HEK293 (cell line): ENCODE results near the gene WASHC3.

Experiments used
- CTCF ChIP-seq: fragments of 450-650 bp; formaldehyde crosslinking; IDR thresholded peaks from 2 replicates; pipeline ENCODE4 v1.5.1; 2016; ENCODE audit warnings: missing biosample characterization, missing genetic modification characterization
- REPIN1 ChIP-seq: fragments of 450-650 bp; formaldehyde crosslinking; IDR thresholded peaks from 2 replicates; pipeline ENCODE4 v1.5.1; 2017; ENCODE audit warnings: missing biosample characterization, missing genetic modification characterization, low read depth

- TF ChIP-seq REPIN1 (tag by site-specific recombination), result no peak
- TF ChIP-seq CTCF (tag by site-specific recombination), result no peak
These were observed 45.3 kb downstream of the WASHC3 start for GRCh38 chr12:102016472-102016871.
